Measurements from ENCODE around the gene CKB.

CKB gene

GRCh38 chr14:103558071-103558882 lies 35.6 kb upstream of the CKB start:
- TF ChIP-seq CTCF (IDR thresholded peaks at IDR 0.05; ENCODE audit: low read depth, low read length), result no peak
- peaks cover 14% of the 10 kb centered on the region for H3K36me3 ChIP-seq
- H3K9me3 ChIP-seq, result no peaks in the 10 kb centered on the region
- no peaks in the 10 kb centered on the region for H3K27me3 ChIP-seq
- DNase-seq, result peak; percentile 35
- H3K4me3 ChIP-seq (ENCODE audit: low read depth, low read length), result no peak overlapping the region
- no peaks in the 10 kb centered on the region for H3K4me1 ChIP-seq

GRCh38 chr14:103556946-103557758 lies 34.5 kb upstream of the CKB start:
- no peaks in the 10 kb centered on the region for H3K27me3 ChIP-seq
- no peak overlapping the region for H3K4me3 ChIP-seq (ENCODE audit: low read depth, low read length)
- H3K4me1 ChIP-seq, result no peaks in the 10 kb centered on the region
- H3K9me3 ChIP-seq, result no peaks in the 10 kb centered on the region
- no peak for DNase-seq
- no peak for TF ChIP-seq CTCF (IDR thresholded peaks at IDR 0.05; ENCODE audit: low read depth, low read length)
- H3K36me3 ChIP-seq, result peaks cover 11% of the 10 kb centered on the region

GRCh38 chr14:103555559-103556337 lies 33.1 kb upstream of the CKB start:
- Histone ChIP-seq H3K4me1 (no peaks in the 10 kb centered on the region), H3K27me3 (no peaks in the 10 kb centered on the region), H3K9me3 (no peaks in the 10 kb centered on the region), H3K4me3 (ENCODE audit: low read depth, low read length) (no peak overlapping the region), H3K36me3 (peaks cover 11% of the 10 kb centered on the region)
- no peak for DNase-seq
- no peak for TF ChIP-seq CTCF (IDR thresholded peaks at IDR 0.05; ENCODE audit: low read depth, low read length)

GRCh38 chr14:103552846-103553210 lies 30.2 kb upstream of the CKB start:
- no peak for TF ChIP-seq CTCF (IDR thresholded peaks at IDR 0.05; ENCODE audit: low read depth, low read length)
- Histone ChIP-seq H3K4me1 (no peaks in the 10 kb centered on the region), H3K4me3 (ENCODE audit: low read depth, low read length) (no peak overlapping the region), H3K9me3 (no peaks in the 10 kb centered on the region), H3K36me3 (no peaks in the 10 kb centered on the region), H3K27me3 (no peaks in the 10 kb centered on the region)
- no peak for DNase-seq

GRCh38 chr14:103552011-103552845 lies 29.6 kb upstream of the CKB start:
- Histone ChIP-seq H3K9me3 (no peaks in the 10 kb centered on the region), H3K27me3 (no peaks in the 10 kb centered on the region), H3K36me3 (no peaks in the 10 kb centered on the region), H3K4me3 (ENCODE audit: low read depth, low read length) (no peak overlapping the region), H3K4me1 (no peaks in the 10 kb centered on the region)
- no peak for TF ChIP-seq CTCF (IDR thresholded peaks at IDR 0.05; ENCODE audit: low read depth, low read length)
- no peak for DNase-seq
